A673 (cell line): ENCODE results near the gene CCDC33. TPM values are rescaled to one million over a fixed set of nuclear protein-coding genes. Genes with fewer than 3 reads are reported as not detected.

Source experiments
- BruUV-seq: library from RNA; stranded (reverse); fragments of 400-500 nt; replicated peaks from 2 replicates; lab custom pipeline; 2021; lab: Mats Ljungman, UMichigan
- CTCF ChIA-PET: fragments of 300-600 bp; sonication (Branson Sonifier 250); formaldehyde crosslinking; loops from one replicate; lab custom pipeline; 2022; ENCODE audit warnings: antibody characterized with exemption; lab: Charles Lee
- POLR2A ChIA-PET: fragments of 300-600 bp; sonication (Branson Sonifier 250); formaldehyde crosslinking; loops from one replicate; lab custom pipeline; 2022; ENCODE audit warnings: antibody characterized with exemption; ENCODE audit not compliant: low non-redundant PET; lab: Charles Lee
- DNase-seq: peaks from one replicate; pipeline ENCODE4 v3.0.0-alpha.2; 2015; ENCODE audit warnings: low spot score
- H3K27ac ChIP-seq: fragments of 200-600 bp; sonication (generic); 2 replicates; pipeline ENCODE4 v1.5.1; 2016; ENCODE audit warnings: mixed run types, low read depth, mild to moderate bottlenecking, mixed read lengths, antibody characterized with exemption, low read length; ENCODE audit not compliant: poor library complexity, severe bottlenecking
- H3K27me3 ChIP-seq: fragments of 200-600 bp; sonication (generic); replicated peaks from 2 replicates; pipeline ENCODE4 v1.6.1; 2017; ENCODE audit warnings: mixed run types, low read depth, mild to moderate bottlenecking, mixed read lengths, antibody characterized with exemption, low read length; ENCODE audit not compliant: insufficient read depth, poor library complexity
- H3K36me3 ChIP-seq: fragments of 200-600 bp; sonication (generic); 2 replicates; pipeline ENCODE4 v1.6.1; 2016; ENCODE audit warnings: mixed run types, mild to moderate bottlenecking, mixed read lengths, antibody characterized with exemption, low read length; ENCODE audit not compliant: insufficient read depth, poor library complexity, severe bottlenecking
- H3K4me1 ChIP-seq: fragments of 200-600 bp; sonication (generic); 2 replicates; pipeline ENCODE4 v1.6.1; 2017; ENCODE audit warnings: mixed run types, mild to moderate bottlenecking, mixed read lengths, antibody characterized with exemption, low read length; ENCODE audit not compliant: insufficient read depth, poor library complexity, severe bottlenecking
- H3K4me3 ChIP-seq: fragments of 200-600 bp; sonication (generic); 2 replicates; pipeline ENCODE4 v1.5.1; 2016; ENCODE audit warnings: low read depth, mixed run types, mild to moderate bottlenecking, mixed read lengths, low read length; ENCODE audit not compliant: poor library complexity, severe bottlenecking
- H3K9me3 ChIP-seq: fragments of 200-600 bp; sonication (generic); 2 replicates; pipeline ENCODE4 v1.6.1; 2016; ENCODE audit warnings: mixed run types, low read depth, mild to moderate bottlenecking, mixed read lengths, antibody characterized with exemption, low read length; ENCODE audit not compliant: poor library complexity, severe bottlenecking
- CTCF ChIP-seq: fragments of 300-800, 200-600 bp; sonication (generic); conservative IDR thresholded peaks from 2 replicates; pipeline ENCODE4 v1.5.1; 2017; ENCODE audit warnings: low read depth, mild to moderate bottlenecking, antibody characterized with exemption, low read length, moderate library complexity, mixed read lengths
- EZH2 ChIP-seq: fragments of 200-600 bp; sonication (generic); IDR thresholded peaks from 2 replicates; pipeline ENCODE4 v1.6.1; 2017; ENCODE audit warnings: borderline replicate concordance, low read depth, mild to moderate bottlenecking, mixed read lengths, antibody characterized with exemption, low read length; ENCODE audit not compliant: poor library complexity, severe bottlenecking
- intact Hi-C: fragments of 100-400 bp; cut with micrococcal nuclease; formaldehyde crosslinking; loops from one replicate; pipeline ENCODE4 v1.10.0; 2022; ENCODE audit not compliant: unreplicated experiment
- total RNA-seq: library from RNA; stranded (reverse); gene quantifications from 2 replicates; pipeline ENCODE4 v1.2.3, GENCODE V29; 2021

The CCDC33 gene
- total RNA-seq, 1 experiment from 2014 or later: not detected

GRCh38 chr15:74382004-74382816 lies 146.1 kb downstream of the CCDC33 start:
- no peak for TF ChIP-seq EZH2
- peak; percentile 97 for TF ChIP-seq CTCF
- Histone ChIP-seq H3K9me3 (no peaks in the 10 kb centered on the region), H3K4me3 (no peak overlapping the region), H3K27me3 (no peaks in the 10 kb centered on the region), H3K27ac (no peak overlapping the region), H3K4me1 (no peaks in the 10 kb centered on the region), H3K36me3 (no peaks in the 10 kb centered on the region)
- DNase-seq: peak; percentile 78
- CTCF ChIA-PET: interaction anchor here (0.6 to 1.5 kb wide), 7 partner anchors 13 to 107 kb away, joined by 3 to 8 read pairs (median 4); no protein-coding TSS in a partner anchor
- intact Hi-C loops: loop anchor here (1.0 kb wide), 1 partner anchor 56 kb away; no protein-coding TSS in a partner anchor
- POLR2A ChIA-PET: no interaction called here
- no TSS peak for BruUV-seq

- H3K27me3 ChIP-seq: no peaks in the 10 kb centered on the region
- H3K9me3 ChIP-seq: no peaks in the 10 kb centered on the region
- DNase-seq: no peak
- no peak overlapping the region for H3K4me3 ChIP-seq
- no peak overlapping the region for H3K27ac ChIP-seq
- no TSS peak for BruUV-seq
- TF ChIP-seq CTCF (no peak), EZH2 (no peak)
- intact Hi-C loops: no loop called here
- no peaks in the 10 kb centered on the region for H3K36me3 ChIP-seq
- CTCF ChIA-PET: no interaction called here
- H3K4me1 ChIP-seq: no peaks in the 10 kb centered on the region
- POLR2A ChIA-PET: no interaction called here
Measured at GRCh38 chr15:74383286-74383685, 147.2 kb downstream of the CCDC33 start.

- no TSS peak for BruUV-seq
- no peaks in the 10 kb centered on the region for H3K9me3 ChIP-seq
- no peak for DNase-seq
- H3K4me1 ChIP-seq: no peaks in the 10 kb centered on the region
- no peak overlapping the region for H3K27ac ChIP-seq
- ChIA-PET CTCF (no interaction called here), POLR2A (no interaction called here)
- intact Hi-C loops: no loop called here
- H3K36me3 ChIP-seq: no peaks in the 10 kb centered on the region
- no peaks in the 10 kb centered on the region for H3K27me3 ChIP-seq
- no peak overlapping the region for H3K4me3 ChIP-seq
- TF ChIP-seq CTCF: no peak
- TF ChIP-seq EZH2: no peak
Measured at GRCh38 chr15:74383695-74384565, 147.8 kb downstream of the CCDC33 start.
